SK-N-SH (cell line): Measurements from ENCODE around the gene NXPE3. TPM values are rescaled to one million over a fixed set of nuclear protein-coding genes. Genes with fewer than 3 reads are reported as not detected.

Experiments used
- CTCF ChIA-PET: fragments of 300-600, 350-600 bp; formaldehyde crosslinking; extraction: SDS; loops from one replicate; lab custom pipeline; 2021; lab: Yijun Ruan, JAX
- POLR2A ChIA-PET: fragments of 350-600 bp; sonication (Branson Sonifier 250); formaldehyde crosslinking; extraction: SDS; loops from one replicate; lab custom pipeline; 2020; ENCODE audit warnings: antibody characterized with exemption, inconsistent platforms; lab: Yijun Ruan, JAX
- DNase-seq: peaks from one replicate; pipeline ENCODE4 v3.0.0; 2012
- H2AFZ ChIP-seq: fragments of 200-600 bp; sonication (generic); 2 replicates; pipeline ENCODE4 v1.8.1; 2016; ENCODE audit warnings: antibody characterized with exemption, mild to moderate bottlenecking, low read depth
- H3F3A ChIP-seq: fragments of 200-600 bp; sonication (generic); replicated peaks from 2 replicates; pipeline ENCODE3; 2016; ENCODE audit warnings: antibody characterized with exemption, mild to moderate bottlenecking; ENCODE audit not compliant: insufficient read depth
- H3K27ac ChIP-seq, 2 experiments: fragments of 200-500 bp in 1 of 2; fragments of 200-600 bp in 1 of 2; sonication (Bioruptor generic) in 1 of 2; sonication (generic), shearing (Covaris generic) in 1 of 2; 2 replicates each; pipeline versions ENCODE4 v1.5.1 to v1.6.1; 2014 to 2016; ENCODE audit warnings: low read depth in 2 of 2, inconsistent platforms in 1 of 2, low read length in 1 of 2, mild to moderate bottlenecking in 1 of 2, mixed read lengths in 1 of 2
- H3K27me3 ChIP-seq: fragments of 200-600 bp; sonication (generic), shearing (Covaris generic); 2 replicates; pipeline ENCODE4 v1.6.1; 2016; ENCODE audit warnings: mixed run types; ENCODE audit not compliant: insufficient read depth
- H3K36me3 ChIP-seq, 2 experiments: fragments of 200-500 bp in 1 of 2; fragments of 200-600 bp in 1 of 2; sonication (Bioruptor generic) in 1 of 2; sonication (generic) in 1 of 2; replicated peaks in 1 of 2; 2 replicates each; pipeline versions ENCODE3 to v1.5.1; 2014 to 2016; ENCODE audit warnings: low read length in 1 of 2, mild to moderate bottlenecking in 1 of 2; ENCODE audit not compliant: insufficient read depth in 2 of 2, control insufficient read depth in 1 of 2
- H3K4me1 ChIP-seq, 2 experiments: fragments of 200-500 bp in 1 of 2; fragments of 200-600 bp in 1 of 2; sonication (Bioruptor generic) in 1 of 2; sonication (generic), shearing (Covaris generic) in 1 of 2; 2 replicates each; pipeline versions ENCODE4 v1.5.1 to v1.6.1; 2014 to 2016; ENCODE audit warnings: low read depth in 1 of 2, low read length in 1 of 2, mixed run types in 1 of 2; ENCODE audit not compliant: insufficient read depth in 2 of 2, control insufficient read depth in 1 of 2
- H3K4me2 ChIP-seq: fragments of 200-600 bp; sonication (generic), shearing (Covaris generic); 2 replicates; pipeline ENCODE4 v1.6.1; 2017; ENCODE audit warnings: mixed run types
- H3K4me3 ChIP-seq, 2 experiments: fragments of 200-500 bp in 1 of 2; fragments of 200-600 bp in 1 of 2; sonication (Bioruptor generic) in 1 of 2; sonication (generic), shearing (Covaris generic) in 1 of 2; 2 replicates each; pipeline versions ENCODE4 v1.5.1 to v1.8.1; 2014 to 2016; ENCODE audit warnings: low read depth in 2 of 2, inconsistent platforms in 1 of 2, low read length in 1 of 2, mild to moderate bottlenecking in 1 of 2, mixed read lengths in 1 of 2, moderate library complexity in 1 of 2
- H3K79me2 ChIP-seq: fragments of 200-600 bp; sonication (generic); 2 replicates; pipeline ENCODE4 v1.8.1; 2017; ENCODE audit warnings: mild to moderate bottlenecking; ENCODE audit not compliant: insufficient read depth
- H3K9ac ChIP-seq: fragments of 200-600 bp; sonication (generic); 2 replicates; pipeline ENCODE4 v1.6.1; 2017; ENCODE audit warnings: mixed run types
- H3K9me2 ChIP-seq: fragments of 200-600 bp; sonication (generic); 2 replicates; pipeline ENCODE4 v1.6.1; 2017; ENCODE audit warnings: mixed run types
- H3K9me3 ChIP-seq: fragments of 200-600 bp; sonication (generic); 2 replicates; pipeline ENCODE4 v1.6.1; 2017; ENCODE audit warnings: mixed run types, mild to moderate bottlenecking, moderate library complexity
- H4K20me1 ChIP-seq: fragments of 200-600 bp; sonication (generic); 2 replicates; pipeline ENCODE4 v1.6.1; 2017; ENCODE audit warnings: mild to moderate bottlenecking, mixed run types; ENCODE audit not compliant: insufficient read depth
- EP300 ChIP-seq, 2 experiments: IDR thresholded peaks; 2 replicates each; pipeline versions ENCODE4 v1.4.0 to v1.6.1; 2012; ENCODE audit warnings: borderline replicate concordance in 1 of 2, low read depth in 1 of 2, low read length in 1 of 2
- GATA2 ChIP-seq: sonication (generic); formaldehyde crosslinking; IDR thresholded peaks from 2 replicates; pipeline ENCODE4 v1.5.0; 2020; ENCODE audit warnings: mild to moderate bottlenecking, missing genetic modification reagents
- JUND ChIP-seq: IDR thresholded peaks from 2 replicates; pipeline ENCODE4 v1.4.0; 2012
- MAX ChIP-seq: IDR thresholded peaks from 2 replicates; pipeline ENCODE4 v1.4.0; 2012; ENCODE audit warnings: low read depth
- NRF1 ChIP-seq: IDR thresholded peaks from 2 replicates; pipeline ENCODE4 v1.6.1; 2012; ENCODE audit warnings: low read depth, mild to moderate bottlenecking, low read length
- REST ChIP-seq: IDR thresholded peaks from 2 replicates; pipeline ENCODE4 v1.6.1; 2012; ENCODE audit warnings: mild to moderate bottlenecking, low read depth, low read length, moderate library complexity
- RFX5 ChIP-seq: IDR thresholded peaks from 2 replicates; pipeline ENCODE4 v1.6.1; 2012; ENCODE audit warnings: mild to moderate bottlenecking, improper control_type of control experiment, low read length
- SIN3A ChIP-seq: IDR thresholded peaks from 2 replicates; pipeline ENCODE4 v1.6.1; 2012; ENCODE audit warnings: low read depth, mild to moderate bottlenecking, low read length, moderate library complexity, borderline replicate concordance
- SMC3 ChIP-seq: IDR thresholded peaks from 2 replicates; pipeline ENCODE4 v1.6.1; 2012; ENCODE audit warnings: low read depth, low read length, improper control_type of control experiment
- USF2 ChIP-seq: fragments of 150-350 bp; IDR thresholded peaks from 2 replicates; pipeline ENCODE4 v1.6.1; 2017; ENCODE audit warnings: antibody characterized with exemption, low read length, low read depth, borderline replicate concordance
- YY1 ChIP-seq: IDR thresholded peaks from 2 replicates; pipeline ENCODE4 v1.4.0; 2012; ENCODE audit warnings: low read depth, mild to moderate bottlenecking
- WGBS: methylation state at CpG from one replicate; pipeline ENCODE4 v1.1.6; 2017; ENCODE audit warnings: low lambda C conversion rate; 5-methylcytosine and 5-hydroxymethylcytosine counted together
- polyA plus RNA-seq, 3 experiments: library from polyadenylated mRNA; depleted of rRNA; stranded (reverse); fragments of >200 nt; gene quantifications; 2 replicates each; pipeline ENCODE4 v1.2.3, GENCODE V29; 2012
- TF ChIP-seq, protein P1 (sequence below): IDR thresholded peaks from 2 replicates; pipeline ENCODE4 v1.4.0; 2012; ENCODE audit warnings: low read depth, borderline replicate concordance

The NXPE3 gene
- polyA plus RNA-seq, 1 of the 3 experiments (the other 2 are of a cell fraction), result 21.3 TPM

DNA sequence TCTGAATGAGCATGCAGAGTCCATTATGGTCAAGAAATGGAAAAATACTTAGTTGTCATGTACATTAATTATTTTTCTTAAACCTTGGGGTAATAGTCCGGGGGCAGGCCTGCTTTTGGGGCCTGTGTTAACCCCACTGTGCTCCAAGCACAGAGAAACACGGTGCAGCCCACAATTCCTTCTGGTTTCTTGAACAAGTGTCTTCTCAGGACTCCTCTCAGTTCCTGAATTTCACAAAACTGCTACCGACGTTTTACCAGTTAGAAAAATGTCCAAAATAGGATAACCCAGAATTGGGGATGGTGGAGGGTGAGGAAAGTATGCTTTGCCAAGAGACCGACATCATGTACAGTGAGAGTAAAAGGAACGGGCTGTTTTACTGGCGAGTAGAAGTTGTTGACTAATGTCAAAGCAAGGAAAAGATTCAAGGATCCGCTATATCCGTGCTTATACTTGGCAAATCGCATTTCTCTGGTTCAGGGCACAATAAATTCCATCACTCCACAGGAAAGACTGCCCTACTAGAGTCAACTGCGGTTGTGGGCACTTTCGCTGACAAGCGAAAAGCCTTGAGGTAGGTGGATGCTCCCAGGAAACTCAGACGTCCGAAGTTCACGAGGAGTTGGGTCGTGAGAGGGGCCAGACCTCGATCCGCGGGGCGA is 495 bp upstream of the NXPE3 start:
- TF ChIP-seq GATA2 (CRISPR knock-in tag) (no peak), USF2 (no peak), SIN3A (no peak), SMC3 (no peak), EP300 (IDR thresholded peaks at IDR 0.05; ENCODE audit: borderline replicate concordance in 1 of 2, low read depth in 1 of 2, low read length in 1 of 2) (no peak)
- POLR2A ChIA-PET, result interaction anchor here (0.7 to 1.8 kb wide), 3 partner anchors 13 to 92 kb away, joined by 3 to 13 read pairs (median 4); partner anchors contain the start of genes CEP97 and RPL24
- WGBS, result 43% methylated on average over 20 of the region's 21 CpGs

GRCh38 chr3:101779822-101780381 is 891 bp downstream of the NXPE3 start:
- Histone ChIP-seq H3K4me3 (peak overlapping the region; percentile 73 to 79), H3K79me2 (peaks cover 29% of the 10 kb centered on the region), H3K9me3 (no peaks in the 10 kb centered on the region), H3K9ac (peak overlapping the region; percentile 66; the same call in 1 of the 2 replicates), H3K4me2 (peak overlapping the region; percentile 92), H3K9me2 (no peaks in the 10 kb centered on the region), H3K4me1 (peaks cover 0 to 22% of the 10 kb centered on the region in 2 experiments; a peak in 2 of 4 replicates), H3K36me3 (peaks cover 18 to 24% of the 10 kb centered on the region in 2 experiments), H2AFZ (peak overlapping the region; percentile 99), H4K20me1 (no peaks in the 10 kb centered on the region), H3K27ac (peak overlapping the region; percentile 79 to 94), H3F3A (peaks cover 14% of the 10 kb centered on the region), H3K27me3 (no peaks in the 10 kb centered on the region)
- TF ChIP-seq SIN3A (0 out of 2 replicates have a peak, but pooled peaks have one; percentile 35), JUND (no peak), MAX (0 out of 2 replicates have a peak, but pooled peaks have one; percentile 3), REST (no peak), NRF1 (no peak), RFX5 (no peak), YY1 (no peak), GATA2 (CRISPR knock-in tag) (0 out of 2 replicates have a peak, but pooled peaks have one; percentile 98), EP300 (IDR thresholded peaks at IDR 0.05; ENCODE audit: borderline replicate concordance in 1 of 2, low read depth in 1 of 2, low read length in 1 of 2) (peak in 1 of 2 experiments; percentile 26; a peak in 1 of 4 replicates), SMC3 (no peak)
- TF ChIP-seq, protein P1, sequence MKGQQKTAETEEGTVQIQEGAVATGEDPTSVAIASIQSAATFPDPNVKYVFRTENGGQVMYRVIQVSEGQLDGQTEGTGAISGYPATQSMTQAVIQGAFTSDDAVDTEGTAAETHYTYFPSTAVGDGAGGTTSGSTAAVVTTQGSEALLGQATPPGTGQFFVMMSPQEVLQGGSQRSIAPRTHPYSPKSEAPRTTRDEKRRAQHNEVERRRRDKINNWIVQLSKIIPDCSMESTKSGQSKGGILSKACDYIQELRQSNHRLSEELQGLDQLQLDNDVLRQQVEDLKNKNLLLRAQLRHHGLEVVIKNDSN, result no peak
- DNase-seq, result peak; percentile 37
- POLR2A ChIA-PET, result interaction anchor here (1.0 to 1.8 kb wide), 3 partner anchors 15 to 69 kb away, joined by 4 to 13 read pairs (median 4); partner anchors contain the start of genes CEP97 and NFKBIZ
- CTCF ChIA-PET, result interaction anchor here (1.3 to 2.6 kb wide), 5 partner anchors 9 to 449 kb away, joined by 3 to 7 read pairs (median 5); no protein-coding TSS in a partner anchor
- WGBS, result 2% methylated on average over 9 of the region's 9 CpGs

More for the DNA sequence above, 495 bp upstream of the NXPE3 start:
- CTCF ChIA-PET, result interaction anchor here (0.6 to 2.6 kb wide), 6 partner anchors 10 to 450 kb away, joined by 3 to 7 read pairs (median 4); no protein-coding TSS in a partner anchor
- no peak for DNase-seq
- no peaks in the 10 kb centered on the region for H4K20me1 ChIP-seq
- H2AFZ ChIP-seq, result peak overlapping the region; percentile 99
- peak overlapping the region; percentile 92 for H3K4me2 ChIP-seq
- peaks cover 29% of the 10 kb centered on the region for H3K79me2 ChIP-seq
- peak overlapping the region; percentile 73 to 79 for H3K4me3 ChIP-seq
- H3K9me2 ChIP-seq, result no peaks in the 10 kb centered on the region
- no peaks in the 10 kb centered on the region for H3K27me3 ChIP-seq
- H3K9me3 ChIP-seq, result no peaks in the 10 kb centered on the region
- peaks cover 14% of the 10 kb centered on the region for H3F3A ChIP-seq
- peaks cover 4 to 19% of the 10 kb centered on the region in 2 experiments for H3K36me3 ChIP-seq
- peak overlapping the region; percentile 66; the same call in 1 of the 2 replicates for H3K9ac ChIP-seq
- H3K4me1 ChIP-seq, result peaks cover 0 to 22% of the 10 kb centered on the region in 2 experiments; a peak in 2 of 4 replicates
- H3K27ac ChIP-seq, result peak overlapping the region; percentile 79 to 94; a peak in 3 of 4 replicates
